Upper lobe of left lung (tissue), 6 donors: ENCODE measurements around the gene PSMD5. TPM values are rescaled to one million over a fixed set of nuclear protein-coding genes. Genes with fewer than 3 reads are reported as not detected.
A peak's percentile ranks its signal among the peaks of the same experiment; 100 is the strongest.

ENCODE experiments used
- ATAC-seq, 2 donors: fragments of 200-7000 bp; cut with Tn5 transposase; one replicate each; pipeline ENCODE4 v1.9.1; 2022; ENCODE audit warnings: mild to moderate bottlenecking in 2 of 2, moderate library complexity in 2 of 2; ENCODE audit not compliant: low FRiP score in 2 of 2
- DNase-seq, 2 donors: peaks; one replicate each; pipeline ENCODE4 v3.0.0-alpha.2; 2019 to 2020
- H3K27ac ChIP-seq, 4 donors: fragments of 200-600 bp; sonication (generic); one replicate each; pipeline ENCODE4 v1.5.1; 2016 to 2019
- H3K27me3 ChIP-seq, 4 donors: fragments of 200-600 bp; sonication (generic); one replicate each; pipeline ENCODE4 v1.5.1; 2017 to 2019
- H3K36me3 ChIP-seq, 4 donors: fragments of 200-600 bp; sonication (generic); one replicate each; pipeline ENCODE4 v1.5.1; 2016 to 2019
- H3K4me1 ChIP-seq, 4 donors: fragments of 200-600 bp; sonication (generic); one replicate each; pipeline ENCODE4 v1.5.1; 2018 to 2019
- H3K4me3 ChIP-seq, 4 donors: fragments of 200-600 bp; sonication (generic); one replicate each; pipeline ENCODE4 v1.5.1; 2017 to 2019; ENCODE audit warnings: mild to moderate bottlenecking in 2 of 4, moderate library complexity in 1 of 4
- H3K9me3 ChIP-seq, 4 donors: fragments of 200-600 bp; sonication (generic); one replicate each; pipeline ENCODE4 v1.5.1; 2018 to 2019
- EP300 ChIP-seq, 4 donors: sonication (generic); formaldehyde crosslinking; IDR thresholded peaks; one replicate each; pipeline ENCODE4 v1.5.1; 2017; ENCODE audit warnings: antibody characterized with exemption in 4 of 4, control low read depth in 2 of 4
- POLR2A ChIP-seq, 4 donors: fragments of 450-650 bp; IDR thresholded peaks; one replicate each; pipeline ENCODE4 v1.5.1; 2016 to 2017; ENCODE audit warnings: antibody characterized with exemption in 4 of 4, mild to moderate bottlenecking in 2 of 4
- POLR2AphosphoS5 ChIP-seq, 2 donors: sonication (generic); formaldehyde crosslinking; IDR thresholded peaks; one replicate each; pipeline ENCODE4 v1.5.1; 2017; ENCODE audit warnings: antibody characterized with exemption in 2 of 2
- WGBS, 2 donors: methylation state at CpG; one replicate each; pipeline ENCODE4 v1.1.5; 2017 to 2018; 5-methylcytosine and 5-hydroxymethylcytosine counted together
- total RNA-seq, 6 donors: library from RNA; depleted of rRNA in 4 of 6; stranded (reverse); fragments of >200 nt in 4 of 6; gene quantifications; one replicate each; pipeline versions ENCODE4 v1.1.0 to v1.2.1, GENCODE V29; 2016 to 2021
- TF ChIP-seq, protein P1 (sequence below), 6 experiments: fragments of 450-650 bp in 4 of 6; fragments of 200-600 bp in 2 of 6; sonication (generic) in 2 of 6; IDR thresholded peaks; one replicate each; pipeline ENCODE4 v1.5.1; 2016 to 2019; ENCODE audit warnings: antibody characterized with exemption in 6 of 6
- donor health status: DM: no; HTN: no; CAD: no; lungs with moderate emphysema.
- donor health status: DM: no; HTN: yes; CAD: no; lungs with severe emphysema.

PSMD5 gene
- total RNA-seq: 10 to 100 TPM; 11.4 to 56.8 (median 40.1) TPM

DNA sequence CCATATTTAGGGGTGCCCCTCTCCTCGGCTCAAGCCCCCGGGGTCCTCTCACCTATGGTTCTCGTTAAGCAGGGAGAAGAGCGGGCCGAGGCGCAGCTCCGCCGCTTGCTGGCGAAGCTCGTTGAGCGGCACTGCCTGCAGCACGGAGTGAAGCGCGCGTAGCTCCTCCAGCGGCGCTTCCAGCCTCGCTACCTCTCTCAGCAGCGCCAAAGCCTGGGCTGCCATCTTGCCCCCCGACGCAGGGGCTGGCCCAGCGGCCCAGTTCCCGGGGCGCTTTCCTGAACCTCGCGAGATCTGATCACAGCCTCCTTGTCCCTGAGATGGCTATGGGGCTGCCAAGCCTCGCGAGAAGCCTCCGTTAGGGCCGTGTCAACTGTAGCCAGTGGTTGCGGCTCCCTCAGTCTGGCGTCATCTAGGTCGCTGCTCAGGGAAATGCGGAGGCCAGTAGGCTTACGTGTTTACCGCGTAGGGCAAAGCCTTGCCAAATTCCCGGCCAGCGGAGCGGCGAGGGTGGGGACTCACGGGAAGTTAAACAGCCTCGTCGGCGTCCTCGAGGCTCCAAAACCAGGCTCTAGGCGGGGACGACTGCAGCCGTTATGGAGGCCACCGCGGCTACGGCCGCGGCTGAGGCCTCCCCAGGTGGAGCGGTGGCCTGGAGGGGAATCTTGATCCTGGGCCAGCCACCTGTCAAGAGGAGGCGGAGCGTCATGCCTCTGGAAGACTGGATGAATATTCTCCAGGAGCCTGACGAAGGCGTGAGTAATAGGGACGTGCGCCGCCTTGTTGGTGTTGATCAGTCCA is at the start of gene PSMD5:
PSMD5 (minus strand) TSS at position 238 of the 801 bp plus-strand sequence; CDS start at position 225, 13 bp downstream.
- TF ChIP-seq POLR2A (IDR thresholded peaks at IDR 0.05): peak; percentile 42 to 93 (median 76)
- peak in 1 of 4 donors; percentile 60 for TF ChIP-seq EP300 (IDR thresholded peaks at IDR 0.05)
- TF ChIP-seq, protein P1, sequence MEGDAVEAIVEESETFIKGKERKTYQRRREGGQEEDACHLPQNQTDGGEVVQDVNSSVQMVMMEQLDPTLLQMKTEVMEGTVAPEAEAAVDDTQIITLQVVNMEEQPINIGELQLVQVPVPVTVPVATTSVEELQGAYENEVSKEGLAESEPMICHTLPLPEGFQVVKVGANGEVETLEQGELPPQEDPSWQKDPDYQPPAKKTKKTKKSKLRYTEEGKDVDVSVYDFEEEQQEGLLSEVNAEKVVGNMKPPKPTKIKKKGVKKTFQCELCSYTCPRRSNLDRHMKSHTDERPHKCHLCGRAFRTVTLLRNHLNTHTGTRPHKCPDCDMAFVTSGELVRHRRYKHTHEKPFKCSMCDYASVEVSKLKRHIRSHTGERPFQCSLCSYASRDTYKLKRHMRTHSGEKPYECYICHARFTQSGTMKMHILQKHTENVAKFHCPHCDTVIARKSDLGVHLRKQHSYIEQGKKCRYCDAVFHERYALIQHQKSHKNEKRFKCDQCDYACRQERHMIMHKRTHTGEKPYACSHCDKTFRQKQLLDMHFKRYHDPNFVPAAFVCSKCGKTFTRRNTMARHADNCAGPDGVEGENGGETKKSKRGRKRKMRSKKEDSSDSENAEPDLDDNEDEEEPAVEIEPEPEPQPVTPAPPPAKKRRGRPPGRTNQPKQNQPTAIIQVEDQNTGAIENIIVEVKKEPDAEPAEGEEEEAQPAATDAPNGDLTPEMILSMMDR (IDR thresholded peaks at IDR 0.05): peak in 2 of 6 experiments; percentile 24
- TF ChIP-seq POLR2AphosphoS5 (IDR thresholded peaks at IDR 0.05): peak; percentile 91
- H3K9me3 ChIP-seq: no peaks in the 10 kb centered on the region
- H3K27me3 ChIP-seq: no peaks in the 10 kb centered on the region
- peaks cover 18 to 32% (median 24%) of the 10 kb centered on the region in 4 donors for H3K4me1 ChIP-seq
- DNase-seq (peak; percentile 95 to 100), ATAC-seq (peak; percentile 99)
- 9 to 26% methylated on average over 10 to 23 of the region's 62 CpGs for WGBS, 2 donors
- H3K27ac ChIP-seq: peak within 1 kb of the TSS; percentile 88 to 94 (median 92)
- peak within 1 kb of the TSS; percentile 57 to 90 (median 82) for H3K4me3 ChIP-seq
- peaks cover 0 to 16% (median 0%) of the 10 kb centered on the region in 4 donors for H3K36me3 ChIP-seq

DNA sequence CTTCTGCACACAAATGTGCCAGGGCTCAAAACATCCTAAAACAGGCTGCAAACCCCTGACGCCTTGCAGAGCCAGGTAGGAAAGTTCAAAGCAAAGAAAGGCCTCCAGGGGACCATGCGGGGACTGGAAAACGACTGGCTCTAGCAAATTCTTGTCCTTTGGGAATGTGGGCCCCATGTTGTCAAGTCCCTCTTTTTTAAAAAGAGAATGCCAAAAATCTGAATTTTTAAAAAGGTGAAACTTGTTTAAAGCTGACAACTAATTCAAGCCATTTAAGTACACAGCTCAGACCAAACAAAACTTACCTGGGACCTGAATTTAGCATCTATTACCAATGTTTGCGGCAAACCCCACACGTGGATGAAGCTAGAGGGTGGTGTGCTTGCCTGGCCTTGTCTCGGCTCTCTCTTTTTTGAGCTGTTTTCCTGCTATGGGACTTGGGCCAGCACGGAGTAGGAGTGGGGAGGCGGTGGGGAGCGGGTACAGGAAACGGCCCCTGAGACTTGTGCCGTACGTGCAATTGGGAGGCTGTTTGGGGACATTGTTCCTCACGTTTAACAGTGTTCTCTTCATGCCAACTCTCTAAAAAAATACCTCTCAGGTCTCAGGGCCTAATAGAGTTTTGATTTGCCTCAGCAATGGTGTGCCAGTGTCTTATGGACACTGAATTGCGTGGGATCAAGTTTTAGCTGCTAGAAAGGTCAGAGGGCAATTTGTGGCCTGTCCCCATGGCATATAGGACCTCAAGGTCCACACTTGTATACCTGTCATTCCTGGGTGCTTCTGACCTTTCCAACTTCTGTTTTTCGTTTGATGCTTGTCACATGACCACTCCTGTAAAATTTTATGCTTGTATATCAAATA is 49.4 kb upstream of the PSMD5 start:
- no peaks in the 10 kb centered on the region for H3K36me3 ChIP-seq
- no peak for ATAC-seq
- H3K27me3 ChIP-seq: no peaks in the 10 kb centered on the region
- H3K9me3 ChIP-seq: no peaks in the 10 kb centered on the region
- peaks cover 5 to 20% (median 11%) of the 10 kb centered on the region in 4 donors for H3K4me1 ChIP-seq
- no peak for DNase-seq
- no peak for TF ChIP-seq EP300 (IDR thresholded peaks at IDR 0.05)
- TF ChIP-seq POLR2AphosphoS5 (IDR thresholded peaks at IDR 0.05): no peak
- TF ChIP-seq POLR2A (IDR thresholded peaks at IDR 0.05): no peak
- TF ChIP-seq, protein P1 (IDR thresholded peaks at IDR 0.05): no peak
- no peak overlapping the region for H3K4me3 ChIP-seq
- 59 to 64% methylated on average over 15 of the region's 15 CpGs for WGBS, 2 donors
- H3K27ac ChIP-seq: peak overlapping the region in 3 of 4 donors; percentile 53 to 65 (median 55)

DNA sequence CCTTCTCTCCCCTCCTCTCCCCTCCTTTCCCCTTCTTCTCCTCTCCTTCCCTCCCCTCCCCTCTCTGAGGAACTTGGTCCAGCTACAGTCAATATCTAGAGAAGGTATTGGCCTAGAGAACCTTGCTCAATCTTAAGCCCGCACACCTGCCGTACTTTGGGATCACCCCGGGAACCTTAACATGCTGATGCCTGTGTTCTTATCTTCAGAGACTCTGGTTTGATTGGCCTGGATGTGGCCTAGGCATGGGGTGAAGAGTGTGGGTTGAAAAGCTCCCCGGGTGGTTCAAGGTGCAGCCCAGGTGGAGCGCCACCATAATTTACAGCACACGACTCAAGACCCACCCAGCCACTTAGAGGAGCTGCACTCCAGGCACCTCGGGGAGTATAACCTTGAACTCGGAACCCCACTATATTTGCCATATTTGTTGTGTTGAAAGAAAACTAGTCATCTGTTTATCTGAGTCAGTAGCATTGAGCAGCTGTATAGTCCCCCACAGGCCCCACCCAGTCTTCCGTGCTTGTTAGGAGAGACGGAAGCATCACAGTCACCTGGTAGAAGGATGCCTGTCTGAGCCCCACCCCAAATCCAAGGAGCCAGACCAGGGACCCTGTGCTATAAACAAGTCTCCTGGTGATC is 48.6 kb upstream of the PSMD5 start:
- Histone ChIP-seq H3K36me3 (no peaks in the 10 kb centered on the region), H3K27ac (peak overlapping the region in 3 of 4 donors; percentile 53 to 65 (median 55)), H3K27me3 (no peaks in the 10 kb centered on the region), H3K4me3 (no peak overlapping the region), H3K4me1 (peaks cover 3 to 16% (median 6%) of the 10 kb centered on the region in 4 donors), H3K9me3 (no peaks in the 10 kb centered on the region)
- WGBS, 2 donors: 77 to 85% methylated on average over 10 of the region's 10 CpGs
- TF ChIP-seq POLR2AphosphoS5 (IDR thresholded peaks at IDR 0.05): no peak
- TF ChIP-seq POLR2A (IDR thresholded peaks at IDR 0.05): no peak
- no peak for TF ChIP-seq EP300 (IDR thresholded peaks at IDR 0.05)
- TF ChIP-seq, protein P1 (IDR thresholded peaks at IDR 0.05): no peak
- DNase-seq (no peak), ATAC-seq (no peak)

- H3K4me3 ChIP-seq: no peak overlapping the region
- no peak for TF ChIP-seq EP300 (IDR thresholded peaks at IDR 0.05)
- TF ChIP-seq POLR2AphosphoS5 (IDR thresholded peaks at IDR 0.05): no peak
- no peak for TF ChIP-seq POLR2A (IDR thresholded peaks at IDR 0.05)
- TF ChIP-seq, protein P1 (IDR thresholded peaks at IDR 0.05): no peak
- H3K27me3 ChIP-seq: no peaks in the 10 kb centered on the region
- H3K36me3 ChIP-seq: no peaks in the 10 kb centered on the region
- H3K4me1 ChIP-seq: peaks cover 7 to 16% (median 12%) of the 10 kb centered on the region in 4 donors
- DNase-seq (no peak), ATAC-seq (no peak)
- 74 to 76% methylated on average over 14 of the region's 14 CpGs for WGBS, 2 donors
- H3K27ac ChIP-seq: peak overlapping the region in 3 of 4 donors; percentile 53 to 65 (median 55)
- H3K9me3 ChIP-seq: no peaks in the 10 kb centered on the region
Measured at GRCh38 chr9:120890320-120891244, 47.9 kb upstream of the PSMD5 start.
